Body of pancreas (tissue), 4 donors: ENCODE data around the gene VMP1. TPM values are rescaled to one million over a fixed set of nuclear protein-coding genes. Genes with fewer than 3 reads are reported as not detected.

ENCODE experiments used
- ATAC-seq: fragments of 150-250 bp; one replicate; pipeline ENCODE4 v1.9.1; 2016
- DNase-seq, 4 donors: peaks; one replicate each; pipeline ENCODE4 v3.0.0-alpha.2; 2019
- H3K27ac ChIP-seq, 4 donors: fragments of 200-600 bp; sonication (generic); 1 replicate in 3 of 4; 2 replicates in 1 of 4; pipeline versions ENCODE4 v1.5.1 to v1.6.1; 2016 to 2019; ENCODE audit warnings: mild to moderate bottlenecking in 1 of 4, mixed read lengths in 1 of 4, moderate library complexity in 1 of 4
- H3K27me3 ChIP-seq, 2 donors: fragments of 200-600 bp; sonication (generic); one replicate each; pipeline ENCODE4 v1.6.0; 2016; ENCODE audit warnings: mild to moderate bottlenecking in 1 of 2
- H3K36me3 ChIP-seq, 2 donors: fragments of 200-600 bp; sonication (generic); replicated peaks in 1 of 2; 2 replicates each; pipeline ENCODE4 v1.5.1; 2016; ENCODE audit warnings: low read depth in 2 of 2; ENCODE audit not compliant: insufficient read depth in 1 of 2
- H3K4me1 ChIP-seq: fragments of 200-600 bp; sonication (generic); one replicate; pipeline ENCODE4 v1.6.0; 2016
- H3K4me3 ChIP-seq, 2 donors: fragments of 200-600 bp; sonication (generic); 1 replicate in 1 of 2; 2 replicates in 1 of 2; pipeline ENCODE4 v1.5.1; 2016 to 2019
- H3K9me3 ChIP-seq, 3 donors: fragments of 200-600 bp; sonication (generic); 1 replicate in 2 of 3; 2 replicates in 1 of 3; pipeline ENCODE4 v1.5.1; 2016
- POLR2A ChIP-seq, 3 donors: fragments of 450-650 bp; IDR thresholded peaks; one replicate each; pipeline ENCODE4 v1.6.1; 2016; ENCODE audit warnings: antibody characterized with exemption in 3 of 3, mild to moderate bottlenecking in 2 of 3
- WGBS, 2 donors: methylation state at CpG; one replicate each; pipeline ENCODE4 v1.1.5; 2017; 5-methylcytosine and 5-hydroxymethylcytosine counted together
- intact Hi-C: fragments of 100-400 bp; cut with DNase I; formaldehyde crosslinking; loops from one replicate; pipeline ENCODE4 v1.15.1; 2023
- total RNA-seq, 2 donors: library from RNA; depleted of rRNA; stranded (reverse); fragments of >200 nt; gene quantifications; one replicate each; pipeline ENCODE4 v1.1.0, GENCODE V29; 2016
- TF ChIP-seq, protein P1 (sequence below), 7 experiments: fragments of 450-650 bp in 4 of 7; fragments of 200-600 bp in 3 of 7; sonication (generic) in 3 of 7; IDR thresholded peaks; one replicate each; pipeline ENCODE4 v1.5.1; 2016 to 2019; ENCODE audit warnings: antibody characterized with exemption in 7 of 7

The VMP1 gene
- total RNA-seq, 2 donors from 2014 or later, result 174 to 259 TPM

- no peak overlapping the region for H3K27ac ChIP-seq
- intact Hi-C loops, result no loop called here
These were observed 103.8 kb downstream of the VMP1 start for GRCh38 chr17:59811209-59811608.

DNA sequence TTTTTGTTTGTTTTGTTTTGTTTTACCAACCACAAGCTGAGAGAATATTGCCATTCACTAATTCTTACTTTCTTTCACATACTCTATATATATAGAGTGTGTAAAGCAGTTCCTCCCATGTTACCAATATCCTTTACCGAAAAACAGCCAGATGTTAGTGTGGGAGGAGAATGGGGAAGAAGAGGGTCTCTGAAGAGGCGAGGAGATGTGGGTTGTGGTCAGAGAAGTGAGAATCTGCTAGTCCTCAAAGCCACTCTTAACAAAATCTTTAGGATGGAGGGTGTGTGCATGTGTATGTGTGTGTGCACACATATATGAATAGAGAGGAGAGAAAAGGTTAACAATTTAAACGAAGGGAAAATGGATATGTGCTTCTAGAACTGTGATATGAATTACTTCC is 104.7 kb downstream of the VMP1 start:
- Histone ChIP-seq H3K27ac (no peak overlapping the region), H3K36me3 (peaks cover 0 to 4% of the 10 kb centered on the region in 2 donors), H3K9me3 (no peaks in the 10 kb centered on the region), H3K4me1 (no peaks in the 10 kb centered on the region), H3K4me3 (no peak overlapping the region), H3K27me3 (no peaks in the 10 kb centered on the region)
- WGBS, 2 donors, result 69 to 80% methylated on average over 3 of the region's 3 CpGs
- no peak for TF ChIP-seq POLR2A (IDR thresholded peaks at IDR 0.05)
- TF ChIP-seq, protein P1, sequence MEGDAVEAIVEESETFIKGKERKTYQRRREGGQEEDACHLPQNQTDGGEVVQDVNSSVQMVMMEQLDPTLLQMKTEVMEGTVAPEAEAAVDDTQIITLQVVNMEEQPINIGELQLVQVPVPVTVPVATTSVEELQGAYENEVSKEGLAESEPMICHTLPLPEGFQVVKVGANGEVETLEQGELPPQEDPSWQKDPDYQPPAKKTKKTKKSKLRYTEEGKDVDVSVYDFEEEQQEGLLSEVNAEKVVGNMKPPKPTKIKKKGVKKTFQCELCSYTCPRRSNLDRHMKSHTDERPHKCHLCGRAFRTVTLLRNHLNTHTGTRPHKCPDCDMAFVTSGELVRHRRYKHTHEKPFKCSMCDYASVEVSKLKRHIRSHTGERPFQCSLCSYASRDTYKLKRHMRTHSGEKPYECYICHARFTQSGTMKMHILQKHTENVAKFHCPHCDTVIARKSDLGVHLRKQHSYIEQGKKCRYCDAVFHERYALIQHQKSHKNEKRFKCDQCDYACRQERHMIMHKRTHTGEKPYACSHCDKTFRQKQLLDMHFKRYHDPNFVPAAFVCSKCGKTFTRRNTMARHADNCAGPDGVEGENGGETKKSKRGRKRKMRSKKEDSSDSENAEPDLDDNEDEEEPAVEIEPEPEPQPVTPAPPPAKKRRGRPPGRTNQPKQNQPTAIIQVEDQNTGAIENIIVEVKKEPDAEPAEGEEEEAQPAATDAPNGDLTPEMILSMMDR (IDR thresholded peaks at IDR 0.05), result no peak
- DNase-seq (no peak), ATAC-seq (no peak)
- intact Hi-C loops, result no loop called here

More at GRCh38 chr17:59811209-59811608, 103.8 kb downstream of the VMP1 start:
- ATAC-seq (no peak), DNase-seq (no peak)
- Histone ChIP-seq H3K27me3 (no peaks in the 10 kb centered on the region), H3K36me3 (peaks cover 0 to 4% of the 10 kb centered on the region in 2 donors), H3K9me3 (no peaks in the 10 kb centered on the region), H3K4me3 (no peak overlapping the region), H3K4me1 (no peaks in the 10 kb centered on the region)
- TF ChIP-seq POLR2A (IDR thresholded peaks at IDR 0.05), result no peak
- TF ChIP-seq, protein P1 (IDR thresholded peaks at IDR 0.05), result no peak
- 81 to 94% methylated on average over 1 of the region's 1 CpG for WGBS, 2 donors

DNA sequence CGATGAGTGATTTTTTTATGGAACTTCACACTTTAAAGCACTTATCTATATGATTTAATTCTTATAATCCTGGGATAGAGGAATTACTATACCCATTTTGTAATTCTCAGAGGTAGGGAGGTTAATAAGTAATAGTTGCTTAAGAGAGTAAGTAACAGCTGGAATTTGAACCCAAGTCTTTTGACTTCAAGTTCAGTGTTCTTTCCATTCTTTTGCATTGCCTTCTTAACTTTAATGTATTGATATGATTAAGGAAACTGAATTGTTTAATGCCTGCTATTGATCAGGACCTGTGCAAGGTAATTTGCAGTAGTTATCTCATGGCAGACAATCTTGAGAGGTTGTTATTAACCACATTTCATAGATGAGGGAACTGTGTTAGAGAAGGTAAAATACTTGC is 106.8 kb downstream of the VMP1 start:
- no peak for TF ChIP-seq POLR2A (IDR thresholded peaks at IDR 0.05)
- TF ChIP-seq, protein P1 (IDR thresholded peaks at IDR 0.05), result no peak
- Histone ChIP-seq H3K27me3 (no peaks in the 10 kb centered on the region), H3K4me3 (no peak overlapping the region), H3K27ac (no peak overlapping the region), H3K9me3 (no peaks in the 10 kb centered on the region), H3K36me3 (peaks cover 0 to 4% of the 10 kb centered on the region in 2 donors), H3K4me1 (no peaks in the 10 kb centered on the region)
- WGBS, 2 donors, result 96 to 100% methylated on average over 1 of the region's 1 CpG
- no peak for ATAC-seq
- DNase-seq, result no peak
- intact Hi-C loops, result no loop called here

GRCh38 chr17:59814685-59815084 is 107.2 kb downstream of the VMP1 start:
- Histone ChIP-seq H3K4me3 (no peak overlapping the region), H3K27ac (no peak overlapping the region), H3K9me3 (no peaks in the 10 kb centered on the region), H3K27me3 (no peaks in the 10 kb centered on the region), H3K4me1 (no peaks in the 10 kb centered on the region), H3K36me3 (peaks cover 0 to 4% of the 10 kb centered on the region in 2 donors)
- TF ChIP-seq, protein P1 (IDR thresholded peaks at IDR 0.05), result no peak
- TF ChIP-seq POLR2A (IDR thresholded peaks at IDR 0.05), result no peak
- DNase-seq, result no peak
- intact Hi-C loops, result no loop called here
- no peak for ATAC-seq
- WGBS, 2 donors, result 93 to 95% methylated on average over 3 of the region's 3 CpGs

GRCh38 chr17:59815965-59816364 is 108.5 kb downstream of the VMP1 start:
- ATAC-seq (no peak), DNase-seq (no peak)
- 76 to 95% methylated on average over 1 of the region's 1 CpG for WGBS, 2 donors
- Histone ChIP-seq H3K9me3 (no peaks in the 10 kb centered on the region), H3K4me1 (no peaks in the 10 kb centered on the region), H3K27me3 (no peaks in the 10 kb centered on the region), H3K36me3 (peaks cover 0 to 4% of the 10 kb centered on the region in 2 donors), H3K27ac (no peak overlapping the region), H3K4me3 (no peak overlapping the region)
- intact Hi-C loops, result no loop called here
- TF ChIP-seq, protein P1 (IDR thresholded peaks at IDR 0.05), result no peak
- no peak for TF ChIP-seq POLR2A (IDR thresholded peaks at IDR 0.05)
